IMR-90 (cell line): Measurements from ENCODE around the gene CENPA.

ENCODE experiments used
- CEBPB ChIP-seq: IDR thresholded peaks from 2 replicates; pipeline ENCODE4 v1.6.1; 2012; ENCODE audit warnings: low read depth, low read length, improper control_type of control experiment
- MAZ ChIP-seq: IDR thresholded peaks from 2 replicates; pipeline ENCODE4 v1.6.1; 2012; ENCODE audit warnings: low read depth, mild to moderate bottlenecking, low read length, improper control_type of control experiment, moderate library complexity, borderline replicate concordance
- MXI1 ChIP-seq: IDR thresholded peaks from 2 replicates; pipeline ENCODE4 v1.6.1; 2012; ENCODE audit warnings: low read depth, mild to moderate bottlenecking, low read length, moderate library complexity, borderline replicate concordance
- POLR2A ChIP-seq: IDR thresholded peaks from 2 replicates; pipeline ENCODE4 v1.6.1; 2012; ENCODE audit warnings: mild to moderate bottlenecking, low read depth, low read length
- RAD21 ChIP-seq: IDR thresholded peaks from 2 replicates; pipeline ENCODE4 v1.6.1; 2012; ENCODE audit warnings: low read length, improper control_type of control experiment
- SMC3 ChIP-seq: fragments of 150-350 bp; IDR thresholded peaks from 2 replicates; pipeline ENCODE4 v1.6.1; 2016; ENCODE audit warnings: low read depth, mild to moderate bottlenecking, antibody characterized with exemption, low read length, moderate library complexity
- USF2 ChIP-seq: fragments of 150-350 bp; IDR thresholded peaks from 2 replicates; pipeline ENCODE4 v1.6.1; 2017; ENCODE audit warnings: mild to moderate bottlenecking, antibody characterized with exemption, low read length, low read depth
- TF ChIP-seq, protein P1 (sequence below): conservative IDR thresholded peaks from 2 replicates; pipeline ENCODE4 v1.5.1; 2012; ENCODE audit warnings: mild to moderate bottlenecking, low read depth, low read length, improper control_type of control experiment
- TF ChIP-seq, protein P2 (sequence below): fragments of 150-350 bp; IDR thresholded peaks from 2 replicates; pipeline ENCODE4 v1.6.1; 2016; ENCODE audit warnings: low read depth, mild to moderate bottlenecking, low read length, moderate library complexity, borderline replicate concordance

DNA sequence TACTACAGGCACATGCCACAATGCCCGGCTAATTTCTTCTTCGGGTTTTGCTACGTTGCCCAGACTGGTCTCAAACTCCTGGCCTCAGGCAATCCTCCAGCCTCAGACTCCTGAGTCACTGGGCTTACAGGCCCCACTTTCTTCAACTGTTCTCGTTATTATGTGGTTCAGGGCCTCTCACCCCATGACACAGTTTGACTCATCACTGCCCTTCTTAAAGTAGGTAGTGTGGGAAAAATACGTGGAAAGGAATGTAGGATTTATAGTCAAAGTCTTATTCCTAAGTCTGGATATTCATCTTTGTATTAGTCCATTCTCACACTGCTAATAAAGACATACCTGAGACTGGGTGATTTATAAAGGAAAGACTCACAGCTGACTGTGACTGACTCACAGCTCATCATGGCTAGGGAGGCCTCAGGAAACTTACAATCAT, 19.4 kb downstream of the CENPA start:
- TF ChIP-seq, protein P1, sequence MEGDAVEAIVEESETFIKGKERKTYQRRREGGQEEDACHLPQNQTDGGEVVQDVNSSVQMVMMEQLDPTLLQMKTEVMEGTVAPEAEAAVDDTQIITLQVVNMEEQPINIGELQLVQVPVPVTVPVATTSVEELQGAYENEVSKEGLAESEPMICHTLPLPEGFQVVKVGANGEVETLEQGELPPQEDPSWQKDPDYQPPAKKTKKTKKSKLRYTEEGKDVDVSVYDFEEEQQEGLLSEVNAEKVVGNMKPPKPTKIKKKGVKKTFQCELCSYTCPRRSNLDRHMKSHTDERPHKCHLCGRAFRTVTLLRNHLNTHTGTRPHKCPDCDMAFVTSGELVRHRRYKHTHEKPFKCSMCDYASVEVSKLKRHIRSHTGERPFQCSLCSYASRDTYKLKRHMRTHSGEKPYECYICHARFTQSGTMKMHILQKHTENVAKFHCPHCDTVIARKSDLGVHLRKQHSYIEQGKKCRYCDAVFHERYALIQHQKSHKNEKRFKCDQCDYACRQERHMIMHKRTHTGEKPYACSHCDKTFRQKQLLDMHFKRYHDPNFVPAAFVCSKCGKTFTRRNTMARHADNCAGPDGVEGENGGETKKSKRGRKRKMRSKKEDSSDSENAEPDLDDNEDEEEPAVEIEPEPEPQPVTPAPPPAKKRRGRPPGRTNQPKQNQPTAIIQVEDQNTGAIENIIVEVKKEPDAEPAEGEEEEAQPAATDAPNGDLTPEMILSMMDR, result no peak
- no peak for TF ChIP-seq CEBPB
- no peak for TF ChIP-seq SMC3
- no peak for TF ChIP-seq RAD21
- TF ChIP-seq USF2, result no peak
- no peak for TF ChIP-seq MXI1
- TF ChIP-seq, protein P2, sequence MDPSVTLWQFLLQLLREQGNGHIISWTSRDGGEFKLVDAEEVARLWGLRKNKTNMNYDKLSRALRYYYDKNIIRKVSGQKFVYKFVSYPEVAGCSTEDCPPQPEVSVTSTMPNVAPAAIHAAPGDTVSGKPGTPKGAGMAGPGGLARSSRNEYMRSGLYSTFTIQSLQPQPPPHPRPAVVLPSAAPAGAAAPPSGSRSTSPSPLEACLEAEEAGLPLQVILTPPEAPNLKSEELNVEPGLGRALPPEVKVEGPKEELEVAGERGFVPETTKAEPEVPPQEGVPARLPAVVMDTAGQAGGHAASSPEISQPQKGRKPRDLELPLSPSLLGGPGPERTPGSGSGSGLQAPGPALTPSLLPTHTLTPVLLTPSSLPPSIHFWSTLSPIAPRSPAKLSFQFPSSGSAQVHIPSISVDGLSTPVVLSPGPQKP, result no peak
- no peak for TF ChIP-seq POLR2A
- TF ChIP-seq MAZ, result no peak
